Measurements from ENCODE around the gene DDO. TPM values are rescaled to one million over a fixed set of nuclear protein-coding genes. Genes with fewer than 3 reads are reported as not detected.

DDO gene
- total and polyA plus RNA-seq, 9 of the 15 experiments (the other 6 are each of a cell fraction or from before 2014, with no cell fraction given): not detected

- H3K27ac ChIP-seq (ENCODE audit: extremely low read depth, low read depth, low read length): no peak overlapping the region
- H4K20me1 ChIP-seq (replicated peaks; ENCODE audit: control insufficient read depth, insufficient read depth, low read length): no peaks in the 10 kb centered on the region; the same call in 1 of the 2 replicates
- ATAC-seq (no peak), FAIRE-seq (no peak), DNase-seq (ENCODE audit: extremely low read depth in 1 of 4, low spot score in 3 of 4) (no peak)
- no peaks in the 10 kb centered on the region for H3K36me3 ChIP-seq (ENCODE audit: control insufficient read depth, insufficient read depth, low read length)
- WGBS (ENCODE audit: insufficient coverage, low coverage, missing lambda C conversion rate): 0% methylated on average over 2 of the region's 2 CpGs
- ChIA-PET POLR2A (no interaction called here), CTCF (ENCODE audit: low intra/inter-chr PET ratio) (no interaction called here)
- H3K9ac ChIP-seq (ENCODE audit: insufficient read depth in 1 of 2, low read depth in 2 of 2, low read length in 2 of 2): no peak overlapping the region
- intact Hi-C loops (cut with micrococcal nuclease) (no loop called here), in situ Hi-C loops (cut with MboI) (no loop called here)
- H3K9me1 ChIP-seq (ENCODE audit: control insufficient read depth, insufficient read depth, low read length): no peaks in the 10 kb centered on the region
- H3K4me2 ChIP-seq (ENCODE audit: insufficient read depth, low read length): no peak overlapping the region
- no TSS peak for BruUV-seq (replicated peaks)
- no peaks in the 10 kb centered on the region for H3K79me2 ChIP-seq (ENCODE audit: control insufficient read depth, insufficient read depth, low read length)
- H3K4me1 ChIP-seq (replicated peaks in 1 of 2; ENCODE audit: control insufficient read depth in 2 of 2, insufficient read depth in 2 of 2, low read length in 2 of 2): no peaks in the 10 kb centered on the region
- no peak overlapping the region for H2AFZ ChIP-seq (ENCODE audit: low read depth, low read length)
- H3K9me3 ChIP-seq (replicated peaks; ENCODE audit: control insufficient read depth, insufficient read depth, low read depth, low read length): no peaks in the 10 kb centered on the region
- TF ChIP-seq ZNF263 (CRISPR knock-in tag; IDR thresholded peaks at IDR 0.05; ENCODE audit: borderline replicate concordance) (no peak), ZNF707 (CRISPR knock-in tag; conservative IDR thresholded peaks at IDR 0.05) (no peak), LARP7 (IDR thresholded peaks at IDR 0.05) (no peak), SOX6 (IDR thresholded peaks at IDR 0.05) (no peak), MBD2 (IDR thresholded peaks at IDR 0.05; ENCODE audit: borderline replicate concordance, low read depth) (no peak)
- TF ChIP-seq, protein P1, sequence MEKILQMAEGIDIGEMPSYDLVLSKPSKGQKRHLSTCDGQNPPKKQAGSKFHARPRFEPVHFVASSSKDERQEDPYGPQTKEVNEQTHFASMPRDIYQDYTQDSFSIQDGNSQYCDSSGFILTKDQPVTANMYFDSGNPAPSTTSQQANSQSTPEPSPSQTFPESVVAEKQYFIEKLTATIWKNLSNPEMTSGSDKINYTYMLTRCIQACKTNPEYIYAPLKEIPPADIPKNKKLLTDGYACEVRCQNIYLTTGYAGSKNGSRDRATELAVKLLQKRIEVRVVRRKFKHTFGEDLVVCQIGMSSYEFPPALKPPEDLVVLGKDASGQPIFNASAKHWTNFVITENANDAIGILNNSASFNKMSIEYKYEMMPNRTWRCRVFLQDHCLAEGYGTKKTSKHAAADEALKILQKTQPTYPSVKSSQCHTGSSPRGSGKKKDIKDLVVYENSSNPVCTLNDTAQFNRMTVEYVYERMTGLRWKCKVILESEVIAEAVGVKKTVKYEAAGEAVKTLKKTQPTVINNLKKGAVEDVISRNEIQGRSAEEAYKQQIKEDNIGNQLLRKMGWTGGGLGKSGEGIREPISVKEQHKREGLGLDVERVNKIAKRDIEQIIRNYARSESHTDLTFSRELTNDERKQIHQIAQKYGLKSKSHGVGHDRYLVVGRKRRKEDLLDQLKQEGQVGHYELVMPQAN (IDR thresholded peaks at IDR 0.05; ENCODE audit: borderline replicate concordance): no peak
- H3K27me3 ChIP-seq (ENCODE audit: control insufficient read depth in 2 of 2, insufficient read depth in 2 of 2, low read length in 2 of 2): no peaks in the 10 kb centered on the region; a peak in 1 of 5 replicates
- no peak overlapping the region for H3K4me3 ChIP-seq
Observed at GRCh38 chr6:110368284-110368683, 47.1 kb downstream of the DDO start.
